IPS-NIHi7 (cell line): Measurements from ENCODE around the gene RANBP1.
A peak's percentile ranks its signal among the peaks of the same experiment; 100 is the strongest.

Experiments
- DNase-seq: peaks from one replicate; pipeline ENCODE4 v3.0.0; 2012; ENCODE audit warnings: mixed read lengths; ENCODE audit errors: extremely low spot score

RANBP1 gene

DNA sequence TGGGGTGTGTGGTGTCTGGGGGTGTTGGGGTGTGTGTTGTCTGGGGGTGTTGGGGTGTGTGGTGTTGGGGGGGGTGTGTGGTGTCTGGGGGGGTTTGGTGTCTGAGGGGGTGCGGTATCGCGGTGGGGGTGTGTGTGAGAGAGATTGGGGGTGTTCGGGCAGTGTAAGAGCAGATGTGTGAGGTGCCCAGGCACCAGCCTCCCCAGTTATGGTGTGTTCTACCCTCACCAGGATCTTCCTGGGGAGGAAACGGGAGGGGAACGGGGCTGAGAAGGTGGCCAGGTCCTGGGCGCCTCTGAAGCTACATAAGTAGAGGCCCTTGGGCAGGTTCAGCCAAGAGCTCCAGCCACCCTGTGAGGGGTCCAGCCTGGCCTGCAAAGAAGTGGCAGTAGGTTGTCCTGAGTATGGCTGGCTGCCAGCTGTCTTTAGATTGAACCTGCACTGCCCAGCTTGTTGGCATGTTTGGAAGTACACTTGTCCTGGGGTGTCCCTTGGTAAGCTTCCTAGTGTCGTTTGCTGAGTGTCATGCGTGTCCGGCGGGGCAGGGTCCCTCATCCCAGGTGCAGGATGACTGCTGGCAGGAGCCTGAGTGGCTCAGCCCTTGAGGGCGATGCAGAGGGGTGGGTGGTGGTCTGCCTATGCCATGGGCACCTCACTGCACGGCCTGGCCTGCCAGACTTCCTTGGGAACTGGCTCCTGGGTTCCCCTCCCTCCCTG is 7.6 kb downstream of the RANBP1 start:
- DNase-seq: no peak

DNA sequence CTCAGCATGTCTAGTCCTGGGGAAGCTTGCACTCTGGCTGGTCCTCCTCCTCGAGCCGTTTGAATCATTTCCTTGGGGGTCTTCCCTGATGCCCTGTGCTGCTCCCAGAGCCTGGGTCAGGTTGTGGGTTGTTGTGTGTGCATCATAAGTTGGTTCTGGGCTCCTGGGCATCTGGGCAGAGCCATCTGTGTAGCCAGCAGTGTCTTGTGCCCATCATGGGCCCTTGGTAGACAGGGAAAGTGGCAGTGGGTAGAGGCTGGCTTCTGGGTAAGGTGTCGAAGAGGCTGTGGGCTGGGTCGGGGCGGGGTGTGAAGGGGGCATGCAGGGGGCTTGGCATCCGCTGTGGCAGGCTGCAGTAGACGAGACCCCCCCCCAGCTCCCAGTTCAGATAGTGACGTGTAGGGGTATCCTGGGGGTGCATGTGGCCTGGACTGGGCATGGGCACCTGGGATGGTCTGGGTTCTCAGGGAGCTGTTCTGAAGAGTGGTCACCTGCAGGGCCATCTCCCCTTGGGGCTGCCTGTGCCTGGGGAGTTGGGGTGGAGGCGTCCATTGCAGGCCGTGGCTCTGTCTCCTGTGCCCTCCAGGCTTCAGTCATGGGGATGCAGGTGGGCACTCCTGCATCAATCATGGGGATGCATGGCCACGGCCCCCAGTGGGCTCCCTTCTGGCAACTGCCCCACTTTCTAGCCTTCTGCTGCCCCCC is 8.3 kb downstream of the RANBP1 start:
- no peak for DNase-seq

GRCh38 chr22:20125201-20126174 is 9.6 kb downstream of the RANBP1 start:
- DNase-seq: no peak

- no peak for DNase-seq
These were observed 10.6 kb downstream of the RANBP1 start for GRCh38 chr22:20126284-20127029.

- DNase-seq: no peak
These were observed 11.5 kb downstream of the RANBP1 start for GRCh38 chr22:20127318-20127868.

- DNase-seq: no peak
These were observed 12.1 kb downstream of the RANBP1 start for GRCh38 chr22:20127869-20128618.

DNA sequence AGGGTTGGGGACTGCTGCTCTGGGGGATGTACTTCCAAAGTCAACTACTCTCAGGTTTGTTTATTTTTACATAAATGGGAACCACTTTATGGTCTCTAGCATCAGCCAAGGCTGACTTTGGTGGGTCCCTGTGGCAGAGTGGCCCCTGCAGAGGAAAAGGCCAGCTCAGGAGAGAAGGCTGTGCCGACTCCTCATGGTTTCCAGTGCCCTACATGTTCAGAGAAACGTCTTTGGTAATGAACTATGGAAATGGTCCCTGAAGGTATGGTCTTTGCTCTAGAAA is 12.7 kb downstream of the RANBP1 start:
- DNase-seq: no peak

DNA sequence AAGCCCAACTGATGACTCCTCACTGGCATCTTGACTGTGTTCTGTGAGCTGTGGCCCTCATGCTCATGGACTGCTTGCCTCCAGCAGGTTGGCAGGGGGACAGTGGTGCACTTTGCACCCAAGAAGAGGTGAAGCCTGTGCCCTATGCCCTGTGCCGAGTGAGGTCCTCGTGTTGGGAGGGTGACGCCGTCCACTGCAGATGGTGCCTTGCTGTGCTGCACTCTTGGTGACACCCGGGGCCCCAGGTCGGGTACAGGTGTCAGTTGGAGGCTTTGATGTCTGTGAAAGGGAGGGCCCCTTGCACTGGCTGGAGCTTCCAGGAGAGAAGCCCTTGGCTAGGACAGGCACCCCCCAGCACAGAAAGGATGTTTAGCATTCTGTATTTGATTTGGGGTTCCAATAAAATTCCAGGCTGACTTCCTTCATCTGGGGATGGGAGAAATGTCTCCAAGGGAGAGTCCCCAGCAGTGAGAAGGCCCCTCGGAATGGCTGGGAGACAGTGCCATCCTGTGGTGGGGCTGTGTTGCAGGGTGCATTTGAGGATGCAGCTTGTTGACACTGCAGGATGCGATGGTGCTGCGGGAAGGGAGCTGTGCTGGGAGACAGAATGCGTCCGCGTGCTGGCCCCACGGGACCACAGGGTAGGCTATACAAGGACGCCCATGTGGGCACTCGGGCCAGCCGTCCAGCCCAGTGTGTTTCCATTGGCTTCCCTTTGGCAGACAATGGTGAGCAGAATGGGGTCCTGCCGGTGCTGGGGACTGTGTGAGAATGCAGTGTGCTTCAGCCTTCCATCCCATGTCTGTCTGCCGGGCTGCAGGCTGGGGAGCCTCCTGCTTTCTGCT is 13.2 kb downstream of the RANBP1 start:
- peak; percentile 75 for DNase-seq

DNA sequence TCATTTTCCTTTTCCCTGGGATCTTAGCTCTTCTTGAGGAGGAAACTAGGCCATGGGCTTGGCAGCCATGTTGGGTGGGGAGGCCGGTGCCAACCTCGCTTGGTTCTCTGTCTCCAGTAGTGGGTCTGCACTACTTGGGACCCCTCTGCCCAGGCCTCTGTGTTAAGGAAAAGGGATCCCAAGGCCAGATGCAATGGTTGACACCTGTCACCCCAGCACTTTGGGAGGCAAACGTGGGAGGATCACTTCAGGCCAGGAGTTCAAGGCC is 13.8 kb downstream of the RANBP1 start:
- DNase-seq: no peak

GRCh38 chr22:20130319-20130718 is 14.4 kb downstream of the RANBP1 start:
- no peak for DNase-seq

DNA sequence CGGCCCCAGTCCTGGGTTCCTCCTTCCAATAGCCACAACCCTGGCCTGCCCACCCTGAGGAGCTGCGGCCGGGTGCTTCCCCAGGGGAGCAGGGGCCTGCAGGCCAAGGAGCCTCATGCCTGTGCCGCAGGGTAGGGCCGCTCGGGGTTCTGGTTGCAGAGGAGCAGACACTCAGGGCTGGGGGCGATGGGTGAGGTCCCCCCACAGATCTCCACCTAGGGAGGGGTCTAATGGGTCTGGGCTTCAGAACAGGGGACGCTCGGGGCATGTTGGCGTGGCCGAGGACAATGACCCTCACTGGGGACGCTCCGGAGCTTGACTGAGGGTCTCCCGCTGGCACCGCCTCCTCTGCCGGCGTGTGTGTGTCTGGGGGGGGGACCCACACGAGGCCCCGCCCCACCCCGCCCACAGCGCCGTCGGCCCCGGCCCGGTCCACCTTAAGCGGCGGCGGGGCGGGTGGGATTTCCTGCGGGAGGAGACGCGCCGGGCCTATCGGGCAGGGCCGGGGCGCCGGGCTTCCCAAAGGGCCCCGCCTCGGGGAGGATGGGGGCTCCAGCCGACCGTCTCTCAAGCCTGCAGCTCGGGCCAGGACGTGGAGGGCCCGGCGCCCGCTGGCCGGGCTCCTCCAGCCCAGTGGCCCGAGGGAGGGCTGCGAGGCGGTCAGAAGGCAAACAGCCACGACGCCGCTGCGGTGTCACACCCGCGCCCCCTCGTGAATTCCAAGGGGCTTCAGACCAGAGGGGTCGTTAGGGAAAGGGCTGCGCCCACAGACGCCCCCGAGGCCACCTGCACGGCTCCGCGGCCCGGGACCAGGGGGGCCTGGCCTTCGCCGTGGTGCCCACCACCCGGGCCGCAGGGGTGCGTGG is 15.1 kb downstream of the RANBP1 start:
- DNase-seq: peak; percentile 81

DNA sequence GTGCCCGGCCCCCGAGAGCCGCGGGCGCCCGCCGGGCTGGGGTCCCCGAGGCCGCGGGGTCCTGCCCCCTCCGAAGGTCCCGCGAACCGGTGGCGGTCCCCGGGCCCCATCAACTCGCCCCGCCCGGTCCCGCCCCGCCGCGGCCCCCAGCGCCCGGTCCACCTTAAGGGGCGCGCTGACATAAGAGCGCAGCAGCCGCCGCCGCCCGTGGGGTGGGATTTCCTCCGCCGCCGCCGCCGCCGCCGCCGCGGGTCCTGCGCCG is 15.6 kb downstream of the RANBP1 start, which contains the start of gene ZDHHC8:
Gene ZDHHC8 (plus strand): TSS at position 208 of the 262 bp plus-strand sequence. CDS start 144 bp downstream, outside the sequence.
- DNase-seq: no peak

DNA sequence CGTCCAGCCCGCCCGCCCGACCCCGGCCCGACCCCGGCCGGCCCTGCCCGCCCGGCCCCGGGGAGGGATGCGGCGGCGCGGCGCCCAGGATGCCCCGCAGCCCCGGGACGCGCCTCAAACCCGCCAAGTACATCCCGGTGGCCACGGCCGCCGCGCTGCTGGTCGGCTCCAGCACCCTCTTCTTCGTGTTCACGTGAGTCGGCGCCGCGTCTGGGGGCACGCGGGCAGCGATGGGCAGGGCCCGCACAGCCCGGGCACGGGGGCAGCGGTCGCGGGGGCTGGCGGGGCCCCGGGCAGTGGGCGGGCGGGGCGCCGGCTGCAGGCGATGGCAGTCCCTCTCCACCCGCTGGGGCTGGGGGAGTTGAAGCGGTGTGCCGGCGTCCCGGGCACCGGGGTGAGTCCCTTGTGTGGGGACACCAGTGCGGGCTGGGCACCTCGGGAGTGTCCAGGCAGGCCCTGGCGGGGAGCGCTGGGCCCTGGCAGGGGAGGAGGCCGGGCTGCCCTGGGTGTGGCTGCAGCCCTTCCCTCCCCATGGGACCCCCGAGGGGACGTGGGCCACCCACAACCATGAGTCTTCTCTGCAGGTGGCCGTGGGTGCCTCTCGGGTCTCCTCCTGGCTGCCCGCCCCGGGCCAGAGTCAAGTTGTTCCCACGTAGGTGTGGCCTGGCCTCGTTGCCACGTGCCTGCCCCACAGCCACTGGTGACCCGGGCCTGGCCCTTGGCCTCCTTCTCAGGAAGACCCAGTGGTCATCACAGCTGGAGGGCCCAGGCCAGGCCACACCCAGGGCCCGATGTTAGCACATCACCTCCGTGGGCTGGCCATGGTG is 16.2 kb downstream of the RANBP1 start:
- DNase-seq: no peak

DNA sequence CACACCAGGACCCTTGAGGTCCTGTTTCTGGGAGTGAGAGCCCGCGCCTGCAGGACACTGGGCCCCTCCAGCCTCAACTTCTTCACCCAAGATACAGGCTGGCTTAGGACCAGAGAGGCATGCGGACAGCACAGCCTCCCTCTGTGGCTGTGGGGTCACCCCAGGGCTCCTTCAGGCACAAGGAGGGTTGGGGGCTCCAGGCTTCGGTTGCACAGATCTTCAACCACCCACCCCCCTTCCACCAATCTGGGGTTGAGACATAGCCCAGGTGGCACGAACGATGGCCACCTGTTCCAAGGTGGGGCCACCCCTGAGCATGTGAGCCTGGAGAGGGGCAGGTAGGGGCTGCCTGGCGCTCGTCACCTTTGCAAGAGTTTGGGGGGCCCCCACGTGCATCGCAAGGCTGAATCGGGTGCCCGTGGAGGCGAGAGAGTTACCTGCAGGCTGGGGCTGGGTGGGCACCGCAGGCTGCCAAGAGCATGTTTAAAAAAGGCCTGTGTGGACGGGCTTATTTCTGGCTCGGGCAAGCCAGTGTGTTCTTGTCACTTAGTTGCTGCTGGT is 16.9 kb downstream of the RANBP1 start:
- DNase-seq: no peak

DNA sequence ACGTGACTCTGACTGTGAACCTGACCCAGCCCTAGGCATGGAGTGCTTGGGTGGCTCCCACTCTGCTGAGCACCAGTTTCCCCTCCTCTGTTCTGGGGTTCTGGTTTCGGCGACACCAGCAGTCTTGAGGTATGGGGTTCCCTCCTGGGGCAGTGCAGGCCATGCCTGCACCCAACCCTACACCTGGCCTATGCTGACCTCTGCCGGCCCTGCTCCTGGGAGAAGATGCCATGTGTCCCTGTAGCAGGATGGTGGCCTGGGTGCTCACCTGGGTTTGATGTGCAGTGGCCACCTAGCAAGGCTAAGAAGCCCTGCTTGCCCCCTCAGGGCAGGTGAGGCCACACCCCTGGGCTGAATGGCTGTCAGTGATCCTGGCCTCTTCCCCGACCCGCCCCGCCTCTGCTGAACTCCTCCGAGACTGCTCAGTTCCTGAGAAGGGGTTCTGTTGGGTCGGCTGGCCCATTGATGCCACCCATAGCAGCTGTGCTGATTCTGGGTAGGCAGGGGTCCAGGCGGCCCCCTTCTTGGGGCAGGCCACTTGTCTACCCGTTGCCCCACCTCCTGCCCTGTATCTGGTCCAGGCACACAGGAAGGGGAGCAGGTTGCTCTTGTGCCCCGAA is 18.1 kb downstream of the RANBP1 start:
- DNase-seq: no peak

DNA sequence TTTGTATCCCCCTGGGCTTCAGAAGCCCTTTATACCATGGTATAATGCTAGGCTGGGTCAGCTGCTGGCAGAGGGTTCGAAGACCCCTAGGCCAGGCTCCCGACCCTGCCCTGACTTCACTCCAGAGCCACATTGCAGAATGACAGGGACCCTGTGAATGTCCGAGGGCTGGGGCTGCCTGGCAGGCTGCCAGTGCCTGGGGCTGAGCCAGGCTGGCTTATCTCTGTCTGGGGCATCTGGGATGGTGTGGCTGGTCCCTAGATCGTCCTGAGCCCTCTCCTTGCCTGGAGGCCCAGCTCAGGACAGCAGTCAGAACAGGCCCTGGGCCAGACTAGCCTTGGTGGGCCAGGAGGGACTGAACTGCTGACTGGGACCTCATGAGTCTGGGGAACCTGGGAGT is 19.4 kb downstream of the RANBP1 start:
- no peak for DNase-seq

DNA sequence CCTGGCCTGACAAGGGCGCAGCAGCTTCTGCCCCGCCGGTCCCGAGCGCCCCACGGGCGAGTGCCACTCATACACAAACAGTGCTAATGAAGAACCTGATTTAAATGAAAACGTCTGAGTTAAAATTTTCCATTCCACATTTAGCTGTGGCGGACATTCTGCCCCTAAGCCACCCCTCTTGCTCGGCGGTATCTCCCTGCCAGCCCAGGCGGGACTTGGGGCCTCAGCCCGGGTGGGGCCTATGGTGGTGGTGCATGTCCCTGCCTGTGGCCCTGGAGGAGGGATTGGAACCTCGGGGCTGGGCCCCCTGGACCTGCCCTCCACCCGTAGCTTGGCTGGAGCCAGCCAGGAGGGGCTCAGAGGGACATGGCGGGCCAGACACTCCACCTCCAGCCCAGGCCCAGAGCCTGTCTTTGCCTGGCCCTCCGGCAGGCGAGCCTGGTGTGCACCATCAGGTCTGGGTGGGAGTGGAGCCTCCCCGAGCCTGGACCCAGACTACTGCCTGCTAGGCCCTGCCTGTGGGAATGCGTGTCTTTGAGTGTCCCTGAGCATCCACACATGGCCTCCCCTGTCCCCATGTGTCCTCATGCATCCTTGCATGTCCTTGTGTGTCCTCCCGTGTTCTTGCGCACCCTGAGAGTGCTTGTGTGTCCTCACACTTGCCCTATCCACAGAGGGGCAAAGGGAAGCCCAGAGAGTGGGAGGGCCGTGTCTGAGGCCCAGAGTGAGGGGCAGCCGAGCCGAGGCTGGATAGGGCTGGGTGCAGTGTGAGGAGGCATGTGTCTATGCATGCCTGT is 20.1 kb downstream of the RANBP1 start:
- no peak for DNase-seq
